ENCODE measurements around the gene MYG1. TPM values are rescaled to one million over a fixed set of nuclear protein-coding genes. Genes with fewer than 3 reads are reported as not detected.

The MYG1 gene
- total and polyA plus RNA-seq, 2 of the 13 experiments (the other 11 are each of a cell fraction or from before 2014, with no cell fraction given): 38.6 to 58.0 TPM

DNA sequence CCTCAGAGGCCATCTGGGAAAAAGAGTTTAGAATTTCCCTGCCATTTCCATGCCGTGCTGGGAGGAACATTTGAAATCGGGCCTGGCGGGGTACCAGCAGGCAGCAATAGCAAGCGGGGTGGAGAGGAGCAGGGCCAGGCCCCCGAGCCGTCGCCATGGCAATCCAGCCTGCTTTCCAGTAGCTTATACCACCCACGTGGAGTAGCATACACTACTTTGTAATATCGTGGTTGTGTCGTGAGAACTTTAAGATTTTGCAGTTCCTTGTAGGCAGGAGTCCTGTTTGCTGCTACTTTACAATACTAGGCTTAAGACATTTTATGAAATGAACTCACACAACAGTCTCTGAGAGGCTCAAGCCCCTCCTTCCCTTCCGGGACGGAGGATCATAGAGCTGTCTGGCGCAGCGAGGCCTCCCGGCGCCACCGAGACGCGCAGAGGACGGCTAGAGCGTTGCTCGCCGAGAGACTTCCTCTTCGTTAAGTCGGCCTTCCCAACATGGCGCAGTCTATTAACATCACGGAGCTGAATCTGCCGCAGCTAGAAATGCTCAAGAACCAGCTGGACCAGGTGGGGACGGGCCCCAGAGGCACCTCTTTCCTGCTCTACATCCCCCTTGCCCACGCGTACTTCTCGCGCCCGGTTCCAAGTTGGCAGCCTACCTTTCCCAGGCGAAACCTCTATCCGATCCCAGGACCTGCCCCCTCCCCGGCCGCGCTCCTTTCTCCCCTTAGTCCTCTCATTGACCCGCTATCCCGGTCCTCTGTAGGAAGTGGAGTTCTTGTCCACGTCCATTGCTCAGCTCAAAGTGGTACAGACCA, 4.2 kb upstream of the MYG1 start, which contains the start of gene PFDN5 (continued):
- TF ChIP-seq, protein P1, sequence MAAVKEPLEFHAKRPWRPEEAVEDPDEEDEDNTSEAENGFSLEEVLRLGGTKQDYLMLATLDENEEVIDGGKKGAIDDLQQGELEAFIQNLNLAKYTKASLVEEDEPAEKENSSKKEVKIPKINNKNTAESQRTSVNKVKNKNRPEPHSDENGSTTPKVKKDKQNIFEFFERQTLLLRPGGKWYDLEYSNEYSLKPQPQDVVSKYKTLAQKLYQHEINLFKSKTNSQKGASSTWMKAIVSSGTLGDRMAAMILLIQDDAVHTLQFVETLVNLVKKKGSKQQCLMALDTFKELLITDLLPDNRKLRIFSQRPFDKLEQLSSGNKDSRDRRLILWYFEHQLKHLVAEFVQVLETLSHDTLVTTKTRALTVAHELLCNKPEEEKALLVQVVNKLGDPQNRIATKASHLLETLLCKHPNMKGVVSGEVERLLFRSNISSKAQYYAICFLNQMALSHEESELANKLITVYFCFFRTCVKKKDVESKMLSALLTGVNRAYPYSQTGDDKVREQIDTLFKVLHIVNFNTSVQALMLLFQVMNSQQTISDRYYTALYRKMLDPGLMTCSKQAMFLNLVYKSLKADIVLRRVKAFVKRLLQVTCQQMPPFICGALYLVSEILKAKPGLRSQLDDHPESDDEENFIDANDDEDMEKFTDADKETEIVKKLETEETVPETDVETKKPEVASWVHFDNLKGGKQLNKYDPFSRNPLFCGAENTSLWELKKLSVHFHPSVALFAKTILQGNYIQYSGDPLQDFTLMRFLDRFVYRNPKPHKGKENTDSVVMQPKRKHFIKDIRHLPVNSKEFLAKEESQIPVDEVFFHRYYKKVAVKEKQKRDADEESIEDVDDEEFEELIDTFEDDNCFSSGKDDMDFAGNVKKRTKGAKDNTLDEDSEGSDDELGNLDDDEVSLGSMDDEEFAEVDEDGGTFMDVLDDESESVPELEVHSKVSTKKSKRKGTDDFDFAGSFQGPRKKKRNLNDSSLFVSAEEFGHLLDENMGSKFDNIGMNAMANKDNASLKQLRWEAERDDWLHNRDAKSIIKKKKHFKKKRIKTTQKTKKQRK (IDR thresholded peaks at IDR 0.05; ENCODE audit: low read length): no peak
- TF ChIP-seq MXI1 (IDR thresholded peaks at IDR 0.05; ENCODE audit: borderline replicate concordance, low read depth, low read length): peak; percentile 88; the same call in 2 of the 3 replicates
- no peak for TF ChIP-seq SYNCRIP (IDR thresholded peaks at IDR 0.05; ENCODE audit: insufficient read depth, low read depth, low read length)
- TF ChIP-seq ZNF138 (CRISPR knock-in tag; IDR thresholded peaks at IDR 0.05; ENCODE audit: low read depth): no peak
- TF ChIP-seq, protein P2, sequence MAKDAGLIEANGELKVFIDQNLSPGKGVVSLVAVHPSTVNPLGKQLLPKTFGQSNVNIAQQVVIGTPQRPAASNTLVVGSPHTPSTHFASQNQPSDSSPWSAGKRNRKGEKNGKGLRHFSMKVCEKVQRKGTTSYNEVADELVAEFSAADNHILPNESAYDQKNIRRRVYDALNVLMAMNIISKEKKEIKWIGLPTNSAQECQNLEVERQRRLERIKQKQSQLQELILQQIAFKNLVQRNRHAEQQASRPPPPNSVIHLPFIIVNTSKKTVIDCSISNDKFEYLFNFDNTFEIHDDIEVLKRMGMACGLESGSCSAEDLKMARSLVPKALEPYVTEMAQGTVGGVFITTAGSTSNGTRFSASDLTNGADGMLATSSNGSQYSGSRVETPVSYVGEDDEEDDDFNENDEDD (CRISPR knock-in tag; IDR thresholded peaks at IDR 0.05; ENCODE audit: borderline replicate concordance): no peak
- TF ChIP-seq CHD4 (IDR thresholded peaks at IDR 0.05; ENCODE audit: borderline replicate concordance, low read length): no peak
- TF ChIP-seq, protein P3, sequence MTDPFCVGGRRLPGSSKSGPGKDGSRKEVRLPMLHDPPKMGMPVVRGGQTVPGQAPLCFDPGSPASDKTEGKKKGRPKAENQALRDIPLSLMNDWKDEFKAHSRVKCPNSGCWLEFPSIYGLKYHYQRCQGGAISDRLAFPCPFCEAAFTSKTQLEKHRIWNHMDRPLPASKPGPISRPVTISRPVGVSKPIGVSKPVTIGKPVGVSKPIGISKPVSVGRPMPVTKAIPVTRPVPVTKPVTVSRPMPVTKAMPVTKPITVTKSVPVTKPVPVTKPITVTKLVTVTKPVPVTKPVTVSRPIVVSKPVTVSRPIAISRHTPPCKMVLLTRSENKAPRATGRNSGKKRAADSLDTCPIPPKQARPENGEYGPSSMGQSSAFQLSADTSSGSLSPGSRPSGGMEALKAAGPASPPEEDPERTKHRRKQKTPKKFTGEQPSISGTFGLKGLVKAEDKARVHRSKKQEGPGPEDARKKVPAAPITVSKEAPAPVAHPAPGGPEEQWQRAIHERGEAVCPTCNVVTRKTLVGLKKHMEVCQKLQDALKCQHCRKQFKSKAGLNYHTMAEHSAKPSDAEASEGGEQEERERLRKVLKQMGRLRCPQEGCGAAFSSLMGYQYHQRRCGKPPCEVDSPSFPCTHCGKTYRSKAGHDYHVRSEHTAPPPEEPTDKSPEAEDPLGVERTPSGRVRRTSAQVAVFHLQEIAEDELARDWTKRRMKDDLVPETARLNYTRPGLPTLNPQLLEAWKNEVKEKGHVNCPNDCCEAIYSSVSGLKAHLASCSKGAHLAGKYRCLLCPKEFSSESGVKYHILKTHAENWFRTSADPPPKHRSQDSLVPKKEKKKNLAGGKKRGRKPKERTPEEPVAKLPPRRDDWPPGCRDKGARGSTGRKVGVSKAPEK (CRISPR knock-in tag; IDR thresholded peaks at IDR 0.05; ENCODE audit: borderline replicate concordance): no peak
- TF ChIP-seq GATAD1 (CRISPR knock-in tag; IDR thresholded peaks at IDR 0.05): peak; percentile 96
- no peak for TF ChIP-seq ZNF839 (CRISPR knock-in tag; IDR thresholded peaks at IDR 0.05; ENCODE audit: borderline replicate concordance)
- TF ChIP-seq, protein P4, sequence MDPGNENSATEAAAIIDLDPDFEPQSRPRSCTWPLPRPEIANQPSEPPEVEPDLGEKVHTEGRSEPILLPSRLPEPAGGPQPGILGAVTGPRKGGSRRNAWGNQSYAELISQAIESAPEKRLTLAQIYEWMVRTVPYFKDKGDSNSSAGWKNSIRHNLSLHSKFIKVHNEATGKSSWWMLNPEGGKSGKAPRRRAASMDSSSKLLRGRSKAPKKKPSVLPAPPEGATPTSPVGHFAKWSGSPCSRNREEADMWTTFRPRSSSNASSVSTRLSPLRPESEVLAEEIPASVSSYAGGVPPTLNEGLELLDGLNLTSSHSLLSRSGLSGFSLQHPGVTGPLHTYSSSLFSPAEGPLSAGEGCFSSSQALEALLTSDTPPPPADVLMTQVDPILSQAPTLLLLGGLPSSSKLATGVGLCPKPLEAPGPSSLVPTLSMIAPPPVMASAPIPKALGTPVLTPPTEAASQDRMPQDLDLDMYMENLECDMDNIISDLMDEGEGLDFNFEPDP (CRISPR knock-in tag; conservative IDR thresholded peaks at IDR 0.05): no peak
- TF ChIP-seq, protein P5, sequence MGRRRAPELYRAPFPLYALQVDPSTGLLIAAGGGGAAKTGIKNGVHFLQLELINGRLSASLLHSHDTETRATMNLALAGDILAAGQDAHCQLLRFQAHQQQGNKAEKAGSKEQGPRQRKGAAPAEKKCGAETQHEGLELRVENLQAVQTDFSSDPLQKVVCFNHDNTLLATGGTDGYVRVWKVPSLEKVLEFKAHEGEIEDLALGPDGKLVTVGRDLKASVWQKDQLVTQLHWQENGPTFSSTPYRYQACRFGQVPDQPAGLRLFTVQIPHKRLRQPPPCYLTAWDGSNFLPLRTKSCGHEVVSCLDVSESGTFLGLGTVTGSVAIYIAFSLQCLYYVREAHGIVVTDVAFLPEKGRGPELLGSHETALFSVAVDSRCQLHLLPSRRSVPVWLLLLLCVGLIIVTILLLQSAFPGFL (CRISPR knock-in tag; IDR thresholded peaks at IDR 0.05): no peak
- TF ChIP-seq ZSCAN12 (CRISPR knock-in tag; IDR thresholded peaks at IDR 0.05): no peak
- TF ChIP-seq, protein P6, sequence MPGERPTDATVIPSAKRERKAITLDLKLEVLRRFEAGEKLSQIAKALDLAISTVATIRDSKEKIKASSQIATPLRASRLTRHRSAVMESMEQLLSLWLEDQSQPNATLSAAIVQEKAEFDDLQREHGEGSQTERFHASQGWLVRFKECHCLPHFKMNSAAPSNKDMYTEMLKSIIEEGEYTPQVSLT (CRISPR knock-in tag; IDR thresholded peaks at IDR 0.05; ENCODE audit: borderline replicate concordance, low read depth): no peak
- peak; percentile 51 for TF ChIP-seq ZMAT3 (CRISPR knock-in tag; conservative IDR thresholded peaks at IDR 0.05)

All from HepG2 (cell line).